ENCODE data around the gene RPS24. TPM values are rescaled to one million over a fixed set of nuclear protein-coding genes. Genes with fewer than 3 reads are reported as not detected.

The RPS24 gene
- total and polyA plus RNA-seq, 9 of the 15 experiments (the other 6 are each of a cell fraction or from before 2014, with no cell fraction given): 1,947 to 7,307 (median 5,944) TPM

- DNase-seq (ENCODE audit: extremely low read depth in 1 of 4, low spot score in 3 of 4): no peak
- Histone ChIP-seq H3K9ac (ENCODE audit: insufficient read depth in 1 of 2, low read depth in 2 of 2, low read length in 2 of 2) (no peak overlapping the region), H3K27me3 (ENCODE audit: control insufficient read depth in 2 of 2, insufficient read depth in 2 of 2, low read length in 2 of 2) (peaks cover 5 to 30% of the 10 kb centered on the region in 2 experiments; a peak in 4 of 5 replicates), H3K4me2 (ENCODE audit: insufficient read depth, low read length) (no peak overlapping the region), H3K27ac (ENCODE audit: extremely low read depth, low read depth, low read length) (no peak overlapping the region), H3K36me3 (ENCODE audit: control insufficient read depth, insufficient read depth, low read length) (no peaks in the 10 kb centered on the region), H3K79me2 (ENCODE audit: control insufficient read depth, insufficient read depth, low read length) (no peaks in the 10 kb centered on the region), H3K4me3 (no peak overlapping the region), H4K20me1 (replicated peaks; ENCODE audit: control insufficient read depth, insufficient read depth, low read length) (no peaks in the 10 kb centered on the region), H3K4me1 (replicated peaks in 1 of 2; ENCODE audit: control insufficient read depth in 2 of 2, insufficient read depth in 2 of 2, low read length in 2 of 2) (no peaks in the 10 kb centered on the region), H3K9me1 (ENCODE audit: control insufficient read depth, insufficient read depth, low read length) (no peaks in the 10 kb centered on the region), H2AFZ (ENCODE audit: low read depth, low read length) (no peak overlapping the region), H3K9me3 (replicated peaks; ENCODE audit: control insufficient read depth, insufficient read depth, low read depth, low read length) (no peaks in the 10 kb centered on the region)
- ATAC-seq: no peak
- BruUV-seq (replicated peaks): no TSS peak
- no peak for FAIRE-seq
- intact Hi-C loops (cut with micrococcal nuclease): no loop called here
- WGBS (ENCODE audit: insufficient coverage, low coverage, missing lambda C conversion rate): under 1% methylated on average over 4 of the region's 4 CpGs
- ChIA-PET POLR2A (interaction anchor here (0.6 to 1.8 kb wide), 5 partner anchors 10 to 149 kb away, joined by 3 to 7 read pairs (median 3); no protein-coding TSS in a partner anchor), CTCF (ENCODE audit: low intra/inter-chr PET ratio) (no interaction called here)
- no peak for TF ChIP-seq HDAC6 (IDR thresholded peaks at IDR 0.05; ENCODE audit: low read depth, low read length)
- TF ChIP-seq ZNF311 (CRISPR knock-in tag; IDR thresholded peaks at IDR 0.05): no peak
- no peak for TF ChIP-seq ZNF263 (CRISPR knock-in tag; IDR thresholded peaks at IDR 0.05; ENCODE audit: borderline replicate concordance)
- no peak for TF ChIP-seq KLF13 (tag; IDR thresholded peaks at IDR 0.05; ENCODE audit: borderline replicate concordance, low read depth)
- TF ChIP-seq ZNF165 (CRISPR knock-in tag; IDR thresholded peaks at IDR 0.05; ENCODE audit: borderline replicate concordance): no peak
- no peak for TF ChIP-seq ETS2 (tag; IDR thresholded peaks at IDR 0.05; ENCODE audit: borderline replicate concordance, poor library complexity, severe bottlenecking)
- TF ChIP-seq ZNF253 (CRISPR knock-in tag; conservative IDR thresholded peaks at IDR 0.05): no peak
- no peak for TF ChIP-seq GABPB2 (CRISPR knock-in tag; conservative IDR thresholded peaks at IDR 0.05)
- TF ChIP-seq MBD2 (IDR thresholded peaks at IDR 0.05; ENCODE audit: borderline replicate concordance, low read depth): no peak
- in situ Hi-C loops (cut with MboI): no loop called here
These were observed 45.1 kb downstream of the RPS24 start for GRCh38 chr10:78078539-78079330.

Measured in K562 (cell line).